ENCODE measurements around the gene C2orf74.
"Not testable (repeated sequence)": the region's sequence is repeated elsewhere in the genome, so short reads cannot be mapped to it uniquely, and the experiment has no call there.

Gene C2orf74

GRCh38 chr2:61176755-61177726 lies 15.1 kb downstream of the C2orf74 start:
- DNase-seq, result peak; percentile 98

GRCh38 chr2:61177727-61178549 lies 15.9 kb downstream of the C2orf74 start:
- DNase-seq, result peak; percentile 67

GRCh38 chr2:61178603-61179545 lies 16.9 kb downstream of the C2orf74 start:
- DNase-seq, result peak; percentile 49

- no peak for DNase-seq
These were observed 18.0 kb downstream of the C2orf74 start for GRCh38 chr2:61179701-61180639.

GRCh38 chr2:61180686-61181085 lies 18.7 kb downstream of the C2orf74 start:
- no peak for DNase-seq

GRCh38 chr2:61181382-61182058 lies 19.5 kb downstream of the C2orf74 start:
- no peak for DNase-seq

- no peak for DNase-seq
These were observed 20.0 kb downstream of the C2orf74 start for GRCh38 chr2:61182059-61182383.

- DNase-seq, result no peak
These were observed 21.8 kb downstream of the C2orf74 start for GRCh38 chr2:61183795-61184194.

- DNase-seq, result no peak
These were observed 22.3 kb downstream of the C2orf74 start for GRCh38 chr2:61184263-61184662.

- DNase-seq, result no peak
These were observed 23.3 kb downstream of the C2orf74 start for GRCh38 chr2:61185231-61185728.

- DNase-seq, result no peak
These were observed 25.1 kb downstream of the C2orf74 start for GRCh38 chr2:61187085-61187484.

- no peak for DNase-seq
These were observed 31.9 kb downstream of the C2orf74 start for GRCh38 chr2:61193670-61194561.

- not testable (repeated sequence) for DNase-seq
These were observed 32.7 kb downstream of the C2orf74 start for GRCh38 chr2:61194646-61195045.

- DNase-seq, result peak; percentile 10
These were observed 34.7 kb downstream of the C2orf74 start for GRCh38 chr2:61196671-61197070.

- DNase-seq, result no peak
These were observed 43.1 kb downstream of the C2orf74 start for GRCh38 chr2:61205132-61205531.

GRCh38 chr2:61210332-61210981 lies 48.5 kb downstream of the C2orf74 start:
- DNase-seq, result peak; percentile 6

- no peak for DNase-seq
These were observed 52.2 kb downstream of the C2orf74 start for GRCh38 chr2:61214171-61214570.

Data from DMS53 (cell line).